GM21786 (cell line): Measurements from ENCODE around the gene CTSW.
A peak's percentile ranks its signal among the peaks of the same experiment; 100 is the strongest.
"Not testable (repeated sequence)": the region's sequence is repeated elsewhere in the genome, so short reads cannot be mapped to it uniquely, and the experiment has no call there.

Experiments used
- ATAC-seq: cut with Tn5 transposase; IDR thresholded peaks from one replicate; pipeline ENCODE4 v1.9.1; 2021; ENCODE audit not compliant: unreplicated experiment

The CTSW gene

GRCh38 chr11:65879617-65880016 is at the start of gene CTSW:
Gene CTSW (plus strand): TSS chr11:65879837. CDS start chr11:65879855, 18 bp downstream.
- ATAC-seq = no peak

- ATAC-seq = not testable (repeated sequence)
These were observed 47.4 kb upstream of the CTSW start for GRCh38 chr11:65832231-65832630.

- peak; percentile 92 for ATAC-seq
These were observed 46.2 kb upstream of the CTSW start, which contains the start of gene SNX32 for GRCh38 chr11:65833297-65834030. Gene SNX32 (plus strand): TSS chr11:65833963. CDS start chr11:65834066, 103 bp downstream.

GRCh38 chr11:65834202-65834601 is 45.4 kb upstream of the CTSW start:
- ATAC-seq = no peak

- ATAC-seq = no peak
These were observed 37.5 kb upstream of the CTSW start for GRCh38 chr11:65842144-65842543.

GRCh38 chr11:65843811-65844210 is 35.8 kb upstream of the CTSW start:
- no peak for ATAC-seq

- no peak for ATAC-seq
These were observed 35.3 kb upstream of the CTSW start for GRCh38 chr11:65844231-65844872.

- no peak for ATAC-seq
These were observed 31.9 kb upstream of the CTSW start for GRCh38 chr11:65847746-65848145.

- not testable (repeated sequence) for ATAC-seq
These were observed 30.9 kb upstream of the CTSW start for GRCh38 chr11:65848693-65849092.

GRCh38 chr11:65849366-65849765 is 30.3 kb upstream of the CTSW start:
- ATAC-seq = no peak

GRCh38 chr11:65849771-65850216 is 29.8 kb upstream of the CTSW start:
- no peak for ATAC-seq

GRCh38 chr11:65850217-65851082 is 29.2 kb upstream of the CTSW start:
- ATAC-seq = no peak

- ATAC-seq = no peak
These were observed 28.5 kb upstream of the CTSW start for GRCh38 chr11:65851083-65851579.

GRCh38 chr11:65851811-65852507 is 27.7 kb upstream of the CTSW start:
- no peak for ATAC-seq

GRCh38 chr11:65852508-65853245 is 27.0 kb upstream of the CTSW start:
- no peak for ATAC-seq

- no peak for ATAC-seq
These were observed 26.2 kb upstream of the CTSW start for GRCh38 chr11:65853246-65853979.

- no peak for ATAC-seq
These were observed 25.5 kb upstream of the CTSW start for GRCh38 chr11:65854161-65854592.

GRCh38 chr11:65854852-65855837 is 24.5 kb upstream of the CTSW start:
- ATAC-seq = no peak
